SKM-1 treated with dmso at 0.1 percent for 144 hours (cell line): ENCODE data around the gene CHCHD3.

Experiments used
- DNase-seq: peaks from one replicate; lab custom pipeline; 2025; ENCODE audit not compliant: unreplicated experiment; lab: John Stamatoyannopoulos, UW

Gene CHCHD3

GRCh38 chr7:132830941-132831340, 250.9 kb downstream of the CHCHD3 start:
- DNase-seq, result no peak

- no peak for DNase-seq
Observed at GRCh38 chr7:132828502-132828901, 253.4 kb downstream of the CHCHD3 start.

DNA sequence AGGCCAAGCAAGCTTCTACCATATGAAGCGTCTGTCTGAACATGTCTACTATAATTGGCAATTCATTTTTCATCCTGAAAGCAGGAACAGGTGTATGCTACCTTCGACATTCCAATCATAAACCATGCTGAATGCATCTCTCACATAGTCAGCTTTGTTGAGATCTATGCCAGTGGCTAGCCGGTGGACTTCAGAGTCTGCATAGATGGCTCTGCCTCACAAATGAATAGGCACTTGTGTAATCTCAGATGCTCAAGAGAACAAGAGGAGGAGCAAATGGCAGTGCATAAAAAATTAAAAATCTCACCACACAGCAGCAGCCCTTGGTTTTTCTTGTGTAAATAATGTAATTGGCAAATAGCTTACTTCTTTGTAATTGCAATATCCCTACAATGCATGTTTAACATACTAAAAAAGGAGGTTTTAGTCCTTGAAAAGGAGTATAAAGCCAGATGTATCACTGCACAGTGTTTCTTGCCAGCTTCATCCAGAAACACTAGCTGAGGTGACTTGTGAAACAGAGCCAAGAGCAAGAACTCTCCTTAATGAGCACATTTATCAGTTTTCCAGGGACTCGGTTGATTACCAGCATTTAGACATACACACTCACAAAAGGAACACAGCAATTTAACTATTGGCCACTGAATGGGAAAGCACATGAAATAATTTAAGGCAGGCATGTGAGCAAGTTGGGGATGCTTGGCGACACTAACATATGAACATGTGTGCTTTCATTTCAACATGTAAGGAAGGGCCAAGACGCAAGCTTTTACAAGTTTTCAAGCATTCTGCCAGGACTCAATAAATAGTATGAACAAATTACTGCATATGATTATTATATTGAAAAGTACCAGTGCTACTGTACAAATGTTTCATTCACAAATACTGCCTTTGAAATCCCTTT, 255.7 kb downstream of the CHCHD3 start:
- DNase-seq, result no peak

DNA sequence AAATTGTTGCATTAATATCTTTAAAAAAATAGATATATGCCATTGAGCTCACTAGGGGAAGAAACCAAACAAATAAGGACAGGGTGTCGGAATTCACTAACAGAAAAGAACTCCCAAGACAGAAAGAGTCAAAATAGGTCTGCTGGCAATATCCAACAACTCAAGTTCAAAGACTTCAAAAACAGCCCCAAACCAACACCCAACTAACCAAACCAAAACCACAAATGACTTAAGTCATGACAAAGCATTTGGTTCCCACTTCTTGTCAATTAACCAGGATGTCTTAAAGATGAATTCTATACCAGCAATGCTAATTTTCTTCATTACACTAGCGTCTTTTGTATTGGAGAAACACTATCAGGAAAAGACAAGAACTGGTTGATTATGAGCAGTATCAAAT, 256.7 kb downstream of the CHCHD3 start:
- no peak for DNase-seq

- DNase-seq, result no peak
Observed at GRCh38 chr7:132819648-132820047, 262.2 kb downstream of the CHCHD3 start.

DNA sequence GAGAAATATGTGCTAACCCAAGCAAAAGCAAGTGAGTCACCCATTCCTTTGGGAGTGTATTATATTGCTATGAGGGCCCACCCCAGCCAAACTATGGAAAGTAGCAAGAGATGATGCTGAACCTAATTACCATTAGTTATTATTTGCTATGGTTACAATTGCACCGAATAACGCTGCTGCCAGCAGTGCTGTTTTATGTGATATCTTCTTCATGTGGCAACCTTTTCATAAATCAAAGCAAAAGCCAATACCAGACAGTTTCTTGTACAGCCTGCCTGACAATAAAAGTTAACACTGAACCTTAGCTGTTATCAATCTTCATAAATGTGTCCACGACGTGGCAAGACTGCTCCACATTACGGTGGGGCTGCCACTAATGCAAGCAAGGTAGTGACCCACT, 263.9 kb downstream of the CHCHD3 start:
- no peak for DNase-seq

GRCh38 chr7:132815696-132816311, 266.1 kb downstream of the CHCHD3 start:
- no peak for DNase-seq

DNA sequence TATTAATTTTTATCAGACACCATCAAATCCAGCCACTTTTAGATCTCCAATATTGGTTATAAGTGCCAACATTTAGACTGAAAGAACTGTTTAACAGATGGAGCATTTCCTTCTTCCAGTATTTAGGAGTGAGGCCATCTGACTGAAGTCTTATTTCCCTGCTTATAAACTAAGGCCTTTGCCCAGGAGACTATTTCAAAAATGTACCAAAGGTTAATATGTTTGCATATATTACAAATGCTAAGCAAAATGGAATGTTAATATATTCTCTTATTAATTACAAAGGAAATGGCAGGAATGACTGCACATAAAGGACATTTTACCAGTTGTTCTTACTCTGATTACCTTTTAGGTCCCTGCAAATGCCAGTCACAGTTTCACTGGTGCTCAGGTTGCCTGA, 266.8 kb downstream of the CHCHD3 start:
- DNase-seq, result no peak

- DNase-seq, result no peak
Observed at GRCh38 chr7:132810561-132810960, 271.3 kb downstream of the CHCHD3 start.

GRCh38 chr7:132806834-132807233, 275.1 kb downstream of the CHCHD3 start:
- DNase-seq, result no peak

- no peak for DNase-seq
Observed at GRCh38 chr7:132805766-132806165, 276.1 kb downstream of the CHCHD3 start.

DNA sequence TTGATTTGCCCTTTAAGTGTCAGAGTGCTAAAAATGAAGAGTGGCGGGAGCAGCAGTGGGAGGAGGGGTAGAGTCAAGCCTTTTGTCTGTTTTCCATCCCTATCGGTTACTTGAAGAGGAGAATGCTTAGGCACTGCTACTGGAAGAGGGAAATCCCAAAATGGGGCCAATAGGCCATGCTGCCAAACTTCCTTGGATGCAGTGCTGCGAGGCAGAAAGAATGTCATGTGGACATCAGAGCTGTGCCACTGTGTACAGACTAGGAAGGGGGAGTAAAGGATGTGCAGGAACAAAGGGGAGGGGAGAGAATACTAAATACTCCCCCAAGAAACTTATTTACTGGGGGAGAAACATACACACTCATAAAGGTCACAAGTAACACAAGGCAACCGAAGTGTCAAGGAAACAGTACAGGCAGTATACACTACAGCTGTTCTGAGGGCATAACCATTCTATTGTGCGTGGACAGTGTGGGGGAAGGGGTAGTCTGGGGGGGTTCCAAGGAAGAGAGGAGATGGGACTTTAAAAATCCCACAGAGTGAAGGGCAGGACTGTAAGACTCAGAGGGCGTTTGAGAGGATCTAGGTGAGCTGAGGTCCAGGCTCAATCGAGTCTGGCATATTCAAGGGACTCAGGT, 276.9 kb downstream of the CHCHD3 start:
- no peak for DNase-seq

GRCh38 chr7:132800522-132800921, 281.4 kb downstream of the CHCHD3 start:
- no peak for DNase-seq

GRCh38 chr7:132799081-132799413, 282.8 kb downstream of the CHCHD3 start:
- no peak for DNase-seq

- DNase-seq, result no peak
Observed at GRCh38 chr7:132797152-132797551, 284.7 kb downstream of the CHCHD3 start.

GRCh38 chr7:132793474-132793873, 288.4 kb downstream of the CHCHD3 start:
- DNase-seq, result no peak

DNA sequence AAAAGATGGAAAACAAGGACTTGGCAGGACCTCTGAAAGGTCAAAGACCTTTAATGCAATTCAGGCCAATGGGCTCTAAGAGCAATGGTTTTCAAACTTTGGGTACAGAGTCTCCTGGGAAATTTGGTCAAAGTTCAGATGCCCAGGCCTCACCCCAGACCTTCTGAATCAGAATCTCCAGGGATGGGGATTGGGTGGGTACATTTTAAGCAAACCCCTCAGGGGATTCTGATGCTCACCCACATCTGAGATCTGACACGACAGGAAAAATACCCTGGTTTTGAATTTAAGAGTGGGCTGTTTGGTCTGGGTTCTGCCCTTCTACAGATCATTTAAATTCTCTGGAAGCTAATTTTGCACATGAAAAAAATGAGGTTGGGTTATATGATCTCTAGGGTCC, 290.9 kb downstream of the CHCHD3 start:
- no peak for DNase-seq

DNA sequence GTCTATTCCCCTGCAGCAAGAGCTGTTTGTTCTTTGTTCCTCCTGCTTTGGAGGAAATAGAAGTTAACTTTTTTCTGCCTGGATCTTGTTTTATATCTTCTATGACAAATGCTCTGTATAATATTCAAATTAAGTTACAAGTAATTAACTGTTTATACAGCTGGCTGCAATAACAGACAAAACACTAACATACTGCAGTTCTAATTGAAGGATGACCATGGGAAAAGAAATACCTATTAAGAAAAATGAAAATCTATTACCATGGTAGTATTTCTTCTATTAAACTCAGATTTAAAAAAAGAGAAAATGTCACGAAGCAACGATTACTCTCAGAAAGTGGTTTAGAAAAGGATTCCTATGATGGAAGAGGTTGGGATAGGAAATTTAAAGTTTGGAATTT, 291.8 kb downstream of the CHCHD3 start:
- DNase-seq, result no peak

- DNase-seq, result no peak
Observed at GRCh38 chr7:132789281-132789680, 292.6 kb downstream of the CHCHD3 start.

- no peak for DNase-seq
Observed at GRCh38 chr7:132785870-132786269, 296.0 kb downstream of the CHCHD3 start.

DNA sequence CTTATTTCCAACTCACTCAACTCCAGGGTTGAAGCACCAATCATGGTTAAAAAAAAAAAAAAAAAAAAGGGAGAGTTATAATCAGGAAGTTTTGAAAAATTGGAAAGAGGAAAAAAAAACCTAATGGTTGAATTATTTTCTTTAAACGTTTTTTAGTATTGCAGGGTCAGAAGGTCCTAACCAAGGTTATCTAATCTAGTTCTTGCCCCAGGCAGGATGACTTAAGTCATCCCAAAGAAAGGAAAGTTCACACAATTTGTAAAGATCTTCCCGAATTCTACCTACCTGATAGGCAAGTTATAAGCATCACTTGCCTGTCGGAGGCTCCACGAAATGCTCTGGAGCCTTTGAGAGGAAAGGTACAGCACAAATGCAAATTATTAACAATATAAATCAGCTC, 297.5 kb downstream of the CHCHD3 start:
- DNase-seq, result no peak

DNA sequence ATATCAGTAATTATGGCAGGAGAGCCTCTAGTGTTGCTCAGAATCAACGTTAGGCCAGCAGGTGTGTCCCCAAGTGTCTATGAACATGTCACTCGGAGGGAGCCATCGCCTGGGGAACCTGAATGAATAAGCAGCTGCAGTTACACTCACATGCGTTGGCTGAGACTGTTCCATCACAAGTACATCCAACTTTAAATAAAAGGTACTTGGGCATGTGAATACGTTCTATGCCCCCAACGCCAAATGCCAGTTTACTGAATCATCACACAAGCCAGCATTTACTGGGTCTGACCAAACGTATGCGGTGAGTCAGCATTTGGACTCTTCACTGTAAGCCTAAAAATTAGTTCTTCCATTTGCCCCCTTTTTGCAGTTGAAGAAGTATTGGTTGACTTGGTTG, 298.1 kb downstream of the CHCHD3 start:
- no peak for DNase-seq
